K562 (cell line): ENCODE results near the gene KCNAB1. TPM values are rescaled to one million over a fixed set of nuclear protein-coding genes. Genes with fewer than 3 reads are reported as not detected.

Source experiments
- ATAC-seq: fragments of 200-7000 bp; cut with Tn5 transposase; 3 replicates; pipeline ENCODE4 v1.9.1; 2020; ENCODE audit warnings: moderate library complexity
- BruUV-seq: library from RNA; stranded (reverse); fragments of 400-500 nt; replicated peaks from 2 replicates; lab custom pipeline; 2021; lab: Mats Ljungman, UMichigan
- CTCF ChIA-PET: fragments of 300-600 bp; formaldehyde crosslinking; extraction: SDS; loops from one replicate; lab custom pipeline; 2021; ENCODE audit warnings: low intra/inter-chr PET ratio; lab: Yijun Ruan, JAX
- POLR2A ChIA-PET: fragments of 300-600, 350-650 bp; sonication (Branson Sonifier 250); formaldehyde crosslinking; extraction: SDS; loops from one replicate; lab custom pipeline; 2021; ENCODE audit warnings: antibody characterized with exemption, inconsistent platforms; lab: Yijun Ruan, JAX
- DNase-seq, 4 experiments: peaks; one replicate each; pipeline versions ENCODE4 v3.0.0 to v3.0.0-alpha.2; 2011 to 2018; ENCODE audit warnings: low spot score in 3 of 4, mixed read lengths in 3 of 4; ENCODE audit errors: extremely low read depth in 1 of 4
- FAIRE-seq: peaks from 2 replicates; lab custom pipeline; 2011; peaks lifted over from hg19 to GRCh38; lab: Jason Lieb, UNC
- H2AFZ ChIP-seq: 2 replicates; pipeline ENCODE4 v1.6.0; 2011; ENCODE audit warnings: low read depth, low read length, control low read depth, inconsistent platforms
- H3K27ac ChIP-seq: fragments of 200-600 bp; 3 replicates; pipeline ENCODE4 v1.8.0; 2011; ENCODE audit warnings: low read depth, mild to moderate bottlenecking, control low read depth, inconsistent platforms, low read length, moderate library complexity, mixed read lengths; ENCODE audit errors: extremely low read depth
- H3K27me3 ChIP-seq, 2 experiments: fragments of 300-600 bp in 1 of 2; 2 replicates in 1 of 2; 3 replicates in 1 of 2; pipeline versions ENCODE4 v1.6.0 to v1.8.0; 2011; ENCODE audit warnings: inconsistent platforms in 2 of 2, low read length in 2 of 2, mild to moderate bottlenecking in 1 of 2, mixed read lengths in 1 of 2, moderate library complexity in 1 of 2; ENCODE audit not compliant: control insufficient read depth in 2 of 2, insufficient read depth in 2 of 2
- H3K36me3 ChIP-seq: fragments of 300-600 bp; 3 replicates; pipeline ENCODE4 v1.8.0; 2011; ENCODE audit warnings: mild to moderate bottlenecking, low read length, inconsistent platforms; ENCODE audit not compliant: control insufficient read depth, insufficient read depth
- H3K4me1 ChIP-seq, 2 experiments: fragments of 200-600 bp in 1 of 2; replicated peaks in 1 of 2; 2 replicates in 1 of 2; 3 replicates in 1 of 2; pipeline versions ENCODE4 v1.5.1 to v1.8.0; 2011; ENCODE audit warnings: inconsistent platforms in 2 of 2, low read length in 2 of 2, mild to moderate bottlenecking in 1 of 2, mixed read lengths in 1 of 2, moderate library complexity in 1 of 2; ENCODE audit not compliant: control insufficient read depth in 2 of 2, insufficient read depth in 2 of 2
- H3K4me2 ChIP-seq: 2 replicates; pipeline ENCODE4 v1.6.1; 2011; ENCODE audit warnings: low read length, control low read depth, inconsistent platforms, mixed read lengths; ENCODE audit not compliant: insufficient read depth
- H3K4me3 ChIP-seq: fragments of 200-600 bp; sonication (generic), shearing (Covaris generic); 2 replicates; pipeline ENCODE4 v1.5.1; 2016; ENCODE audit warnings: control low read depth, inconsistent platforms
- H3K79me2 ChIP-seq: fragments of 200-600 bp; 3 replicates; pipeline ENCODE4 v1.8.0; 2011; ENCODE audit warnings: low read length, inconsistent platforms; ENCODE audit not compliant: control insufficient read depth, insufficient read depth
- H3K9ac ChIP-seq, 2 experiments: 2 replicates each; pipeline versions ENCODE4 v1.6.0 to v1.6.1; 2011; ENCODE audit warnings: low read depth in 2 of 2, low read length in 2 of 2, control low read depth in 1 of 2, inconsistent platforms in 1 of 2, mild to moderate bottlenecking in 1 of 2, mixed read lengths in 1 of 2; ENCODE audit not compliant: insufficient read depth in 1 of 2
- H3K9me1 ChIP-seq: one replicate; pipeline ENCODE4 v1.6.0; 2011; ENCODE audit warnings: inconsistent platforms, mild to moderate bottlenecking, low read length, moderate library complexity; ENCODE audit not compliant: control insufficient read depth, insufficient read depth
- H3K9me3 ChIP-seq: replicated peaks from 2 replicates; pipeline ENCODE4 v1.5.1; 2011; ENCODE audit warnings: low read depth, low read length, inconsistent platforms; ENCODE audit not compliant: control insufficient read depth, insufficient read depth
- H4K20me1 ChIP-seq: replicated peaks from 2 replicates; pipeline ENCODE4 v1.6.1; 2011; ENCODE audit warnings: low read length, inconsistent platforms, mixed read lengths; ENCODE audit not compliant: control insufficient read depth, insufficient read depth
- CBX8 ChIP-seq: fragments of 200-600 bp; sonication (generic); IDR thresholded peaks from 2 replicates; pipeline ENCODE4 v1.6.1; 2012; ENCODE audit warnings: borderline replicate concordance, mixed run types, low read depth, mild to moderate bottlenecking, moderate library complexity, mixed read lengths, low read length, control low read depth, inconsistent platforms; ENCODE audit not compliant: poor library complexity, severe bottlenecking; ENCODE audit errors: extremely low read depth
- KHSRP ChIP-seq: fragments of 450-650 bp; IDR thresholded peaks from 2 replicates; pipeline ENCODE4 v1.6.1; 2017
- NFE2L1 ChIP-seq: fragments of 450-650 bp; IDR thresholded peaks from 2 replicates; pipeline ENCODE4 v1.6.1; 2016; ENCODE audit warnings: missing genetic modification characterization, low read depth, mild to moderate bottlenecking, missing compliant biosample characterization, moderate library complexity, borderline replicate concordance
- PHB ChIP-seq: fragments of 250-450 bp; sonication (Bioruptor Pico); IDR thresholded peaks from 2 replicates; pipeline ENCODE4 v1.5.0; 2021
- RBM34 ChIP-seq: fragments of 200-400 bp; formaldehyde crosslinking; IDR thresholded peaks from 2 replicates; pipeline ENCODE4 v1.6.1; 2018; ENCODE audit warnings: low read length, borderline replicate concordance; ENCODE audit not compliant: insufficient read depth
- SIN3B ChIP-seq: fragments of 450-650 bp; IDR thresholded peaks from 2 replicates; pipeline ENCODE4 v1.6.1; 2017; ENCODE audit warnings: low read depth, mild to moderate bottlenecking, moderate library complexity
- SP1 ChIP-seq: sonication (generic); formaldehyde crosslinking; IDR thresholded peaks from 2 replicates; pipeline ENCODE4 v1.8.1; 2022; ENCODE audit warnings: mild to moderate bottlenecking, missing genetic modification reagents
- TGIF2 ChIP-seq: sonication (generic); formaldehyde crosslinking; IDR thresholded peaks from 2 replicates; pipeline ENCODE4 v1.8.1; 2022; ENCODE audit warnings: mild to moderate bottlenecking, missing genetic modification reagents, moderate library complexity
- ZNF212 ChIP-seq: fragments of 450-650 bp; formaldehyde crosslinking; IDR thresholded peaks from 2 replicates; pipeline ENCODE4 v1.4.0; 2020; ENCODE audit warnings: mild to moderate bottlenecking
- ZNF780A ChIP-seq: fragments of 250-450 bp; sonication (Bioruptor Pico); IDR thresholded peaks from 2 replicates; pipeline ENCODE4 v1.5.0; 2021; ENCODE audit warnings: mild to moderate bottlenecking
- in situ Hi-C: fragments of 300-500 bp; cut with MboI; formaldehyde crosslinking; loops from 4 replicates; pipeline ENCODE4 v1.15.0; 2018; ENCODE audit warnings: inconsistent platforms, mixed read lengths
- intact Hi-C: fragments of 100-400 bp; cut with micrococcal nuclease; formaldehyde crosslinking; loops from 2 replicates; pipeline ENCODE4 v1.14.2; 2022
- polyA plus RNA-seq, 8 experiments: library from polyadenylated mRNA; depleted of rRNA in 4 of 8; stranded (reverse) in 5 of 8; unstranded in 3 of 8; fragments of >200 nt; fragmentation: Nextera tagmentation in 2 of 8; fragmentation: Illumina TruSeq in 1 of 8; extraction: Ambion mirVana in 2 of 8; extraction: Trizol in 1 of 8; gene quantifications; 2 replicates each; pipeline versions ENCODE4 v1.2.1 to v1.2.3, GENCODE V29; 2011 to 2014; ENCODE audit warnings: inconsistent platforms in 1 of 8, missing spikeins in 1 of 8
- total RNA-seq, 7 experiments: library from RNA; depleted of rRNA in 6 of 7; stranded (reverse); fragments of >200 nt in 6 of 7; fragmentation: Illumina TruSeq in 2 of 7; extraction: Trizol in 2 of 7; gene quantifications; 2 replicates each; pipeline versions ENCODE4 v1.2.1 to v1.2.3, GENCODE V29; 2011 to 2021; ENCODE audit warnings: low replicate concordance in 1 of 7
- TF ChIP-seq, protein P1 (sequence below): sonication (generic); formaldehyde crosslinking; IDR thresholded peaks from 2 replicates; pipeline ENCODE4 v1.8.1; 2023; ENCODE audit warnings: mild to moderate bottlenecking, missing genetic modification reagents

Gene KCNAB1
- total and polyA plus RNA-seq, 9 of the 15 experiments (the other 6 are each of a cell fraction or from before 2014, with no cell fraction given) = 0.14 to 1.2 (median 0.51) TPM

DNA sequence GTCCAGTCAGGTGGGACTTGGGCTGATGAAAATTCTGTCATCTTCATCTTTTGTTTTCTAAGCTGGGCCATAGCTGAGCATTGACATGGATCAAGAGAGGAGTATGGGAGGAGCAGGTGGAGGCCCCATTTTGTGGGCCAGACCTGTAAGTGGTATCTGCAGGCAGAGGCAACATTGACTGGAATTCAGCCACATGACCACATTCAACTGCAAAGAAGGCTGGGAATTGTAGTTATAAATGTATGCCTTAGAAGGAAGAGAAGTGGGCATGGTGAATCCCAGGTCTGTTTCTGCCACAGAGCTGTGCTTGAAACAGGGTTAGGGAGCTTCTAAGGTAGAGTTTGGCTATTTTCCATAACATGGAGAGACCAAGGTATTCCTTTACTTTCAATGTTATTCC, 11.4 kb downstream of the KCNAB1 start:
- Histone ChIP-seq H4K20me1 (no peaks in the 10 kb centered on the region), H3K9me1 (no peaks in the 10 kb centered on the region), H3K36me3 (no peaks in the 10 kb centered on the region), H3K27ac (no peak overlapping the region), H3K79me2 (no peaks in the 10 kb centered on the region), H3K9me3 (no peaks in the 10 kb centered on the region), H3K27me3 (0 out of 5 replicates have a peak, but pooled peaks cover 0 to 5% of the 10 kb centered on the region in 2 experiments), H3K4me3 (no peak overlapping the region), H3K4me2 (no peak overlapping the region), H2AFZ (no peak overlapping the region), H3K9ac (no peak overlapping the region), H3K4me1 (no peaks in the 10 kb centered on the region)
- intact Hi-C loops = no loop called here
- ChIA-PET POLR2A (interaction anchor here (0.7 kb wide), 1 partner anchor 46 kb away, joined by 3 read pairs; no protein-coding TSS in a partner anchor), CTCF (no interaction called here)
- BruUV-seq = no TSS peak
- ATAC-seq = no peak
- no peak for FAIRE-seq
- no peak for TF ChIP-seq SP1 (CRISPR knock-in tag)
- no peak for TF ChIP-seq ZNF780A (CRISPR knock-in tag)
- TF ChIP-seq NFE2L1 (tag) = no peak
- no peak for TF ChIP-seq TGIF2 (CRISPR knock-in tag)
- no peak for TF ChIP-seq PHB (CRISPR knock-in tag)
- TF ChIP-seq, protein P1, sequence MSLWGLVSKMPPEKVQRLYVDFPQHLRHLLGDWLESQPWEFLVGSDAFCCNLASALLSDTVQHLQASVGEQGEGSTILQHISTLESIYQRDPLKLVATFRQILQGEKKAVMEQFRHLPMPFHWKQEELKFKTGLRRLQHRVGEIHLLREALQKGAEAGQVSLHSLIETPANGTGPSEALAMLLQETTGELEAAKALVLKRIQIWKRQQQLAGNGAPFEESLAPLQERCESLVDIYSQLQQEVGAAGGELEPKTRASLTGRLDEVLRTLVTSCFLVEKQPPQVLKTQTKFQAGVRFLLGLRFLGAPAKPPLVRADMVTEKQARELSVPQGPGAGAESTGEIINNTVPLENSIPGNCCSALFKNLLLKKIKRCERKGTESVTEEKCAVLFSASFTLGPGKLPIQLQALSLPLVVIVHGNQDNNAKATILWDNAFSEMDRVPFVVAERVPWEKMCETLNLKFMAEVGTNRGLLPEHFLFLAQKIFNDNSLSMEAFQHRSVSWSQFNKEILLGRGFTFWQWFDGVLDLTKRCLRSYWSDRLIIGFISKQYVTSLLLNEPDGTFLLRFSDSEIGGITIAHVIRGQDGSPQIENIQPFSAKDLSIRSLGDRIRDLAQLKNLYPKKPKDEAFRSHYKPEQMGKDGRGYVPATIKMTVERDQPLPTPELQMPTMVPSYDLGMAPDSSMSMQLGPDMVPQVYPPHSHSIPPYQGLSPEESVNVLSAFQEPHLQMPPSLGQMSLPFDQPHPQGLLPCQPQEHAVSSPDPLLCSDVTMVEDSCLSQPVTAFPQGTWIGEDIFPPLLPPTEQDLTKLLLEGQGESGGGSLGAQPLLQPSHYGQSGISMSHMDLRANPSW (CRISPR knock-in tag) = no peak
- no peak for TF ChIP-seq KHSRP
- no peak for TF ChIP-seq CBX8
- no peak for TF ChIP-seq SIN3B
- TF ChIP-seq RBM34 = no peak
- no peak for TF ChIP-seq ZNF212 (CRISPR knock-in tag)
- in situ Hi-C loops = loop anchor here (25.0 kb wide), 1 partner anchor 556 kb away; no protein-coding TSS in a partner anchor
- DNase-seq = no peak
